Endothelial cell of umbilical vein (primary cell): ENCODE results near the gene GLB1L.

ENCODE experiments used
- POLR2A ChIP-seq: IDR thresholded peaks from 2 replicates; pipeline ENCODE4 v1.6.1; 2012; ENCODE audit warnings: low read depth, mild to moderate bottlenecking, control low read depth, low read length
- TF ChIP-seq, protein P1 (sequence below), 2 donors: IDR thresholded peaks; 1 replicate in 1 of 2; 2 replicates in 1 of 2; pipeline ENCODE4 v1.5.1; 2011; ENCODE audit warnings: low read length in 2 of 2, mild to moderate bottlenecking in 2 of 2, moderate library complexity in 2 of 2, control low read depth in 1 of 2, inconsistent platforms in 1 of 2, low read depth in 1 of 2; ENCODE audit not compliant: insufficient read depth in 1 of 2; ENCODE audit errors: extremely low read depth in 1 of 2

DNA sequence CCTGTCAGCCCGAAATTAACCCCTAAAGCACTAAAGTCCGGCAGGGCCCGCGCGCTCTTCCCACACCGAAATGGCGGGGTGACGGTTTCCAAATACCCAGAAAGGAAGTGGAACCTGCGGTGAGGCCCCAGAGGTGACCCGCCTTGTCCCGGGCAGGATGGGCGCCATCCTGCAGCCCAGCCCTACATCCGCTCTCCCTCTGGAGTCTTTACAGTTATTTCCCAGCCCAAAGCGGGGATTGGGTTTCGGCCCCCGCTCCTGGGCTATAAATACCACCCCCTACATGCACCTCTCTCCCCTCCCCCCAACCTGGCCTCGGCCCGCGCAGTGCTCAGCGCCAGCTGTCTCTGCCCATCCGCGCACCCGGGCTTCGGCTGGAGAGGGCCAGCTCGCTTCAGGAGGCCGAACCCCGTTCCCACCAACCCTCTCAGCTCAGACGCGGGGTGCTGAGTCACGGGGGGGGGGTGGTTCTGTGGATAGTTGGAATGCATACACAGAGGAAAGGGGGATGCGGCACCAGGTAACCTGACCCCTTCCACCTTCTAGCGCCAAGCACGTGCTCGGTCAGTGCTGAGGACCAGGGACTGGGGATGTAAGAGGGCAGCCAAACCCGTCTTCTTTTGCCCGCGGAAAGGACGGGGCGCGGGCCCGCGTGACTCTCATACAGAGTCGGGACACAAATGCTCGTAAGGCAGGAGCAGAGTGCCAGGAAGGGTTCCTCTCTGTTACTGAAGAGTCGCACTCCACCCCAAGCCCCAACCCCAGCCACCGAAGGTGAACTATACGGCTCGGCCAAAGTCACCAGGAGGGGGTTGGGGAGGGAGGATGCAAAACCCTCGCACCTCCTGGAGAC is 7.9 kb upstream of the GLB1L start, which contains the start of gene TUBA4B:
- TF ChIP-seq, protein P1, sequence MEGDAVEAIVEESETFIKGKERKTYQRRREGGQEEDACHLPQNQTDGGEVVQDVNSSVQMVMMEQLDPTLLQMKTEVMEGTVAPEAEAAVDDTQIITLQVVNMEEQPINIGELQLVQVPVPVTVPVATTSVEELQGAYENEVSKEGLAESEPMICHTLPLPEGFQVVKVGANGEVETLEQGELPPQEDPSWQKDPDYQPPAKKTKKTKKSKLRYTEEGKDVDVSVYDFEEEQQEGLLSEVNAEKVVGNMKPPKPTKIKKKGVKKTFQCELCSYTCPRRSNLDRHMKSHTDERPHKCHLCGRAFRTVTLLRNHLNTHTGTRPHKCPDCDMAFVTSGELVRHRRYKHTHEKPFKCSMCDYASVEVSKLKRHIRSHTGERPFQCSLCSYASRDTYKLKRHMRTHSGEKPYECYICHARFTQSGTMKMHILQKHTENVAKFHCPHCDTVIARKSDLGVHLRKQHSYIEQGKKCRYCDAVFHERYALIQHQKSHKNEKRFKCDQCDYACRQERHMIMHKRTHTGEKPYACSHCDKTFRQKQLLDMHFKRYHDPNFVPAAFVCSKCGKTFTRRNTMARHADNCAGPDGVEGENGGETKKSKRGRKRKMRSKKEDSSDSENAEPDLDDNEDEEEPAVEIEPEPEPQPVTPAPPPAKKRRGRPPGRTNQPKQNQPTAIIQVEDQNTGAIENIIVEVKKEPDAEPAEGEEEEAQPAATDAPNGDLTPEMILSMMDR (IDR thresholded peaks at IDR 0.05; ENCODE audit: extremely low read depth in 1 of 2, insufficient read depth in 1 of 2, low read depth in 1 of 2, low read length in 2 of 2), result no peak
- TF ChIP-seq POLR2A, result no peak
